GM12892 (cell line): ENCODE results near the gene BRSK2. TPM values are rescaled to one million over a fixed set of nuclear protein-coding genes. Genes with fewer than 3 reads are reported as not detected.
"Not testable (repeated sequence)": the region's sequence is repeated elsewhere in the genome, so short reads cannot be mapped to it uniquely, and the experiment has no call there.

Experiments used
- DNase-seq: peaks from one replicate; pipeline ENCODE4 v3.0.0; 2011; ENCODE audit not compliant: insufficient read length
- FAIRE-seq: peaks from 2 replicates; lab custom pipeline; 2011; peaks lifted over from hg19 to GRCh38; lab: Jason Lieb, UNC
- POLR2A ChIP-seq: IDR thresholded peaks from 2 replicates; pipeline ENCODE4 v1.6.1; 2011; ENCODE audit warnings: low read depth, low read length, control low read depth
- POLR2AphosphoS5 ChIP-seq: IDR thresholded peaks from 2 replicates; pipeline ENCODE4 v1.6.1; 2011; ENCODE audit warnings: low read depth, low read length, control low read depth
- TAF1 ChIP-seq: IDR thresholded peaks from 2 replicates; pipeline ENCODE4 v1.6.1; 2011; ENCODE audit warnings: low read depth, mild to moderate bottlenecking, control low read depth, low read length, borderline replicate concordance
- polyA plus RNA-seq: library from polyadenylated mRNA; unstranded; fragments of >200 nt; gene quantifications from one replicate; pipeline ENCODE4 v1.2.1, GENCODE V29; 2012; ENCODE audit warnings: missing spikeins, inconsistent platforms; ENCODE audit not compliant: missing spikeins

The BRSK2 gene
- not detected for polyA plus RNA-seq

DNA sequence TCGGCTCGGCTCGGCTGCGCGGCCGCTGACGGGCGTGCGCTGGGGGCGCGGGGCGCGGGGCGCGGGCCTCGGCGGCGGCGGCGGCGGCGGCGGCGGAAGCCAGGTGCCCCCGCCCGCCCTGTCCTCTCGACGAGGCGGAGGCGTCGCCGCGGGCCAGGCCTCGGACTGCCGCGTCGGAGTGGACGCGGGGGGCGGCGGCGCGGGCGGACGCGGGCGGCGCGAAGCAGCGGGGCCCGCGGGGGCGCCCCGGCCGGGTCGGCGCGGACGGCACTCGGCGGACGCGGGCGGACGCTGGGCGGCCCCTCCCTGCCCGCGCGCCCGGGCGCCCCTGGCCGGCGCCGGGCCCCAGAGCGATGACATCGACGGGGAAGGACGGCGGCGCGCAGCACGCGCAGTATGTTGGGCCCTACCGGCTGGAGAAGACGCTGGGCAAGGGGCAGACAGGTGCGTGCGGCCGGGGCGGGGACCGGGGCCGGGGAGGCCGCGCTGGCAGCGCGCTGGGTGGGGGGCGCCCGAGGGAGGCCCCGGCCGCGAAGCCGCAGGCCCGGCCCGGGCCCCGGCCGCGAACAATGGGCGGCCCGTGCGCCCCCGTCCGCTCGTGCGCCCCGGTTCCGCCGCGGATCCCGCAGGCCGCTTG, at the start of gene BRSK2:
TSS of gene BRSK2 (plus strand) at position 3 of the 637 bp plus-strand sequence. CDS start at position 354, 351 bp downstream.
- TF ChIP-seq TAF1 (no peak), POLR2A (no peak), POLR2AphosphoS5 (no peak)
- DNase-seq (no peak), FAIRE-seq (no peak)

GRCh38 chr11:1340111-1340510, 49.6 kb upstream of the BRSK2 start:
- no peak for TF ChIP-seq POLR2A
- no peak for TF ChIP-seq TAF1
- no peak for TF ChIP-seq POLR2AphosphoS5
- DNase-seq (no peak), FAIRE-seq (no peak)

DNA sequence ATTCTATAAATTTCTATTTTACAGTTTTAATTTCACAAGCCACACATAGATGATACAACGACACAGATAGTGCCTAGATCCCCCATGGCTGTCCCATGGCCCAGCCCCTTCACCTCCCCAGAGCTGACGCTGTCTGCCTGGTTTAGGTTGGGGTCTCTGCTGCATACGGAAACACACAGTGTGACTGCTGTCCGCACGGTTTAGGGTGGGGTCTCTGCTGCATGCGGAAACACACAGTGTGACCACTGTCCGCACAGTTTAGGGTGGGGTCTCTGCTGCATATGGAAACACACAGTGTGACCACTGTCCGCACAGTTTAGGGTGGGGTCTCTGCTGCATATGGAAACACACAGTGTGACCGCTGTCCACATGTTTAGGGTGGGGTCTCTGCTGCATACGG, 48.5 kb upstream of the BRSK2 start:
- not testable (repeated sequence) for FAIRE-seq, DNase-seq

DNA sequence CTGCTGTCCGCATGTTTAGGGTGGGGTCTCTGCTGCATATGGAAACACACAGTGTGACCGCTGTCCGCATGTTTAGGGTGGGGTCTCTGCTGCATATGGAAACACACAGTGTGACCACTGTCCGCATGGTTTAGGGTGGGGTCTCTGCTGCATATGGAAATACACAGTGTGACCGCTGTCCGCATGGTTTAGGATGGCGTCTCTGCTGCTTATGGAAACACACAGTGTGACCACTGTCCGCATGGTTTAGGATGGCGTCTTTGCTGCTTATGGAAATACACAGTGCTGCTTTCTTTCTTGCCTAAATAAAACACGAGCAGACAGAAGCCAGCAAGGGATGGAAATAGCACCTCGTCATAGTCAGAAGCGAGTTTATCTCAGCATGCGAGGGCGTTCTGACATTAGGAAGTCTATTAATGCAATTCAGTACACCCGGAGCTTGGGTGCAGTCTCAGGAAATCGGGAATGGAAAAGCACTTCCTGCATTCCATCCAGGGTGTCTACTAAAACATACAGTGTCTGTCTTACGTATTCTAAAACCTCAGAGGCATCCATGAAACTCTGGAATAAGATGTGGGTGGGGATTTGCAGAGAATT, 47.7 kb upstream of the BRSK2 start:
- DNase-seq (no peak), FAIRE-seq (no peak)

GRCh38 chr11:1342946-1343345, 46.8 kb upstream of the BRSK2 start:
- no peak for TF ChIP-seq TAF1
- no peak for TF ChIP-seq POLR2A
- no peak for TF ChIP-seq POLR2AphosphoS5
- DNase-seq = no peak
- FAIRE-seq = no peak

More for the DNA sequence above, 47.7 kb upstream of the BRSK2 start:
- no peak for TF ChIP-seq POLR2A
- no peak for TF ChIP-seq POLR2AphosphoS5
- TF ChIP-seq TAF1 = no peak

DNA sequence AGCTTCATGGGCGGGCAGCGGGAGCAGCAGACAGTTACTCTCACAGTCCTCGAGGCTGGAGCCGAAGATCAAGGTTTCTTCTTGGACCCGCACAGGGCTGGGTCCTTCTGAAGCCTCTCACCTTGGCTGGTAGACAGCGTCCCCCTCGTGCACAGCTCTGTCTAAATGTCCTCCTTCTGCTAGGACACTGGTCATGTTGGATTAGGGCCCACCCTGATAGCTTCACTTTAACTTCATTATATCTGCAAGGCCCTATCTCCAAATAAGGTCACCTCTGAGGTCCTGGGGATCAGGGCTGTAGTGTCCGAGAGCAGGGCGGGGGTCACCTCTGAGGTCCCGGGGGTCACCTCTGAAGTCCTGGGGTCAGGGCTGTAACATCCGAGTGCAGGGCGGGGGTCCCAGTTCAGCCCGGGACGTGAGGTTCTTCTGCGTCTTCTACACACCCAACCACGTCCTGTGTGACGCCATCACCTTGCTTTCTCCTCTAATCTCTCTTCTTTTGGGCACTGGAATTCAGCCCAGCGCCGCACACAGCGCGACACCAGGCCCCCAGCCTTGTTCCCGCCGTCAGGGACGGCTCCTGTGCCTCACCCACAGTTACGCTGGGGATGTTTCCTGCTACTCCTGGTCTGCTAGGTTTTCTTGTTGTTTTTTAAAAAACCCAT, 46.2 kb upstream of the BRSK2 start:
- no peak for TF ChIP-seq TAF1
- TF ChIP-seq POLR2A = no peak
- TF ChIP-seq POLR2AphosphoS5 = no peak
- no peak for DNase-seq
- FAIRE-seq = no peak

GRCh38 chr11:1344056-1344635, 45.6 kb upstream of the BRSK2 start:
- FAIRE-seq (no peak), DNase-seq (no peak)
- TF ChIP-seq POLR2AphosphoS5 (no peak), TAF1 (no peak), POLR2A (no peak)

DNA sequence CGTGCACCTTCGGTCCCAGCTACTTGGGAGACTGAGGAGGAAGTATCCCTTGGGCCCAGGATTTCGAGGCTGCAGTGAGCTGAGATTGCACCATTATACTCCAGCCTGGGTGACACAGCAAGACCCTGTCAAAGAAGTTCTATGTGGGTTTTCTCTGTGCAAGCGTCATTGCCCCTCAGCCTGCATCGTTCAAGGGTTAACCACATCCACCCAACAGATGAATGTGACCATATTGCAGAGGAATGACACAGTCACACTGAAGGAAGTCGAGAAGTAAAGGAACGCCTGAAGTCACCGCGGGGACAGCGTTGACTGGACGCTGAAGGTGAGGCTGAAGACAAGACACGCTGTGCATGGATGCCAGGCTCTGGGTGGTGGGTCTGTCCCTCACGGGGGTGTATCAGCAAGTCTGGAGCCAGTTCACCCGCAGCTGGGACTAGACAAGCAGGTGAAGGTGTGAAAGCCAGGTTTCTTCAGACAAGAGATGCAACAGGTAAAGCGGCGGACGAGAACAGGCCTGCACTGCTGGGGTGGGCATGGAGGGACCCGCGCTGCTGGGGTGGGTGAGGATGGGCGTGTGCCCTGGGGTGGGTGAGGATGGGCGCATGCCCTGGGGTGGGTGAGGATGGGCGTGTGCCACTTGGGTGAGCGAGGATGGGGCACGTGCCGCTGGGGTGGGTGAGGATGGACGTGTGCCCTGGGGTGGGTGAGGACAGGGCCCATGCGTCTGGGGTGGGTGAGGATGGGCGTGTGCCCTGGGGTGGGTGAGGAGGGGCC, 43.8 kb upstream of the BRSK2 start:
- no peak for TF ChIP-seq POLR2A
- TF ChIP-seq TAF1 = no peak
- TF ChIP-seq POLR2AphosphoS5 = no peak
- FAIRE-seq = no peak
- no peak for DNase-seq

- DNase-seq (no peak), FAIRE-seq (no peak)
- TF ChIP-seq POLR2AphosphoS5 = no peak
- TF ChIP-seq POLR2A = no peak
- TF ChIP-seq TAF1 = no peak
Measured at GRCh38 chr11:1346669-1347390, 42.9 kb upstream of the BRSK2 start.

GRCh38 chr11:1347411-1347999, 42.2 kb upstream of the BRSK2 start:
- not testable (repeated sequence) for DNase-seq, FAIRE-seq
